K562 (cell line): ENCODE results near the gene PRPF38A. TPM values are rescaled to one million over a fixed set of nuclear protein-coding genes. Genes with fewer than 3 reads are reported as not detected.

Experiments
- AFF4 ChIP-seq: sonication (generic); formaldehyde crosslinking; IDR thresholded peaks from 2 replicates; pipeline ENCODE4 v1.8.0; 2023; ENCODE audit warnings: mild to moderate bottlenecking, missing genetic modification reagents
- ARID2 ChIP-seq: fragments of 450-650 bp; IDR thresholded peaks from 2 replicates; pipeline ENCODE4 v1.6.1; 2017; ENCODE audit warnings: antibody characterized with exemption, mild to moderate bottlenecking
- CBFB ChIP-seq: sonication (generic); formaldehyde crosslinking; IDR thresholded peaks from 2 replicates; pipeline ENCODE4 v1.4.0; 2020; ENCODE audit warnings: mild to moderate bottlenecking, missing genetic modification reagents
- DMBX1 ChIP-seq: fragments of 250-450 bp; sonication (Bioruptor Pico); IDR thresholded peaks from 2 replicates; pipeline ENCODE4 v1.8.0; 2022; ENCODE audit warnings: inconsistent platforms, mild to moderate bottlenecking, moderate library complexity, borderline replicate concordance
- ELF4 ChIP-seq: fragments of 450-650 bp; formaldehyde crosslinking; IDR thresholded peaks from 2 replicates; pipeline ENCODE4 v1.4.0; 2022; ENCODE audit warnings: missing genetic modification characterization
- FOXA1 ChIP-seq: fragments of 450-650 bp; IDR thresholded peaks from 2 replicates; pipeline ENCODE4 v1.6.1; 2016; ENCODE audit warnings: mild to moderate bottlenecking, borderline replicate concordance
- L3MBTL2 ChIP-seq: fragments of 450-650 bp; IDR thresholded peaks from 2 replicates; pipeline ENCODE4 v1.6.1; 2016; ENCODE audit warnings: mild to moderate bottlenecking, moderate library complexity
- MBD1 ChIP-seq: fragments of 250-450 bp; sonication (Bioruptor Pico); IDR thresholded peaks from 2 replicates; pipeline ENCODE4 v1.8.0; 2022; ENCODE audit warnings: inconsistent platforms
- MEIS2 ChIP-seq: fragments of 450-650 bp; IDR thresholded peaks from 2 replicates; pipeline ENCODE4 v1.6.1; 2014; ENCODE audit warnings: mild to moderate bottlenecking; ENCODE audit not compliant: partially characterized antibody
- POLR3A ChIP-seq: IDR thresholded peaks from 2 replicates; pipeline ENCODE4 v1.6.1; 2011; ENCODE audit warnings: borderline replicate concordance, mild to moderate bottlenecking, moderate library complexity; ENCODE audit not compliant: insufficient read length, insufficient read depth; ENCODE audit errors: extremely low read depth
- POU5F1 ChIP-seq: fragments of 150-350 bp; IDR thresholded peaks from 2 replicates; pipeline ENCODE4 v1.6.1; 2014; ENCODE audit warnings: borderline replicate concordance, low read length, low read depth, mild to moderate bottlenecking; ENCODE audit not compliant: partially characterized antibody
- RBM15 ChIP-seq: fragments of 200-400 bp; formaldehyde crosslinking; IDR thresholded peaks from 2 replicates; pipeline ENCODE4 v1.6.1; 2018; ENCODE audit warnings: mild to moderate bottlenecking, low read length, moderate library complexity; ENCODE audit not compliant: insufficient read depth
- SAP30 ChIP-seq: fragments of 200-600 bp; sonication (generic); IDR thresholded peaks from 2 replicates; pipeline ENCODE4 v1.6.1; 2012; ENCODE audit warnings: borderline replicate concordance, low read depth, mild to moderate bottlenecking, moderate library complexity, low read length, control low read depth, inconsistent platforms; ENCODE audit not compliant: insufficient read depth, poor library complexity, severe bottlenecking
- SMAD4 ChIP-seq: fragments of 250-450 bp; sonication (Bioruptor Pico); conservative IDR thresholded peaks from 2 replicates; pipeline ENCODE4 v1.8.0; 2021; ENCODE audit warnings: inconsistent platforms, mild to moderate bottlenecking, moderate library complexity
- SUPT5H ChIP-seq: fragments of 450-650 bp; IDR thresholded peaks from 2 replicates; pipeline ENCODE4 v1.6.1; 2016
- TOE1 ChIP-seq, 2 experiments: fragments of 450-650 bp in 1 of 2; sonication (generic) in 1 of 2; formaldehyde crosslinking in 1 of 2; IDR thresholded peaks; 2 replicates each; pipeline versions ENCODE4 v1.7.1 to v1.8.0; 2016 to 2022; ENCODE audit warnings: borderline replicate concordance in 2 of 2, mild to moderate bottlenecking in 2 of 2, antibody characterized with exemption in 1 of 2, inconsistent platforms in 1 of 2, low read depth in 1 of 2, missing genetic modification reagents in 1 of 2, moderate library complexity in 1 of 2
- XRCC5 ChIP-seq: fragments of 200-400 bp; formaldehyde crosslinking; IDR thresholded peaks from 2 replicates; pipeline ENCODE4 v1.6.1; 2017; ENCODE audit warnings: low read depth, mild to moderate bottlenecking, low read length
- ZNF175 ChIP-seq: fragments of 200-800 bp; sonication (Bioruptor generic); IDR thresholded peaks from 2 replicates; pipeline ENCODE4 v1.6.1; 2016; ENCODE audit warnings: low read depth, mild to moderate bottlenecking, missing genetic modification characterization, missing compliant biosample characterization
- ZNF280B ChIP-seq: fragments of 250-450 bp; sonication (Bioruptor Pico); IDR thresholded peaks from 2 replicates; pipeline ENCODE4 v1.5.1; 2021; ENCODE audit warnings: mild to moderate bottlenecking
- ZNF764 ChIP-seq: fragments of 250-450 bp; sonication (Bioruptor Pico); IDR thresholded peaks from 2 replicates; pipeline ENCODE4 v1.4.0; 2020; ENCODE audit warnings: low read depth, mild to moderate bottlenecking, moderate library complexity
- polyA plus RNA-seq, 8 experiments: library from polyadenylated mRNA; depleted of rRNA in 4 of 8; stranded (reverse) in 5 of 8; unstranded in 3 of 8; fragments of >200 nt; fragmentation: Nextera tagmentation in 2 of 8; fragmentation: Illumina TruSeq in 1 of 8; extraction: Ambion mirVana in 2 of 8; extraction: Trizol in 1 of 8; gene quantifications; 2 replicates each; pipeline versions ENCODE4 v1.2.1 to v1.2.3, GENCODE V29; 2011 to 2014; ENCODE audit warnings: inconsistent platforms in 1 of 8, missing spikeins in 1 of 8
- total RNA-seq, 7 experiments: library from RNA; depleted of rRNA in 6 of 7; stranded (reverse); fragments of >200 nt in 6 of 7; fragmentation: Illumina TruSeq in 2 of 7; extraction: Trizol in 2 of 7; gene quantifications; 2 replicates each; pipeline versions ENCODE4 v1.2.1 to v1.2.3, GENCODE V29; 2011 to 2021; ENCODE audit warnings: low replicate concordance in 1 of 7

PRPF38A gene
- total and polyA plus RNA-seq, 9 of the 15 experiments (the other 6 are each of a cell fraction or from before 2014, with no cell fraction given), result 53.6 to 198 (median 89.2) TPM

- no peak for TF ChIP-seq DMBX1 (CRISPR knock-in tag)
- TF ChIP-seq ELF4, result no peak
- TF ChIP-seq XRCC5, result no peak
- TF ChIP-seq POU5F1, result no peak
- no peak for TF ChIP-seq SAP30
- TF ChIP-seq AFF4 (CRISPR knock-in tag), result no peak
- TF ChIP-seq FOXA1, result no peak
- no peak for TF ChIP-seq ZNF764
- TF ChIP-seq SUPT5H, result no peak
- no peak for TF ChIP-seq RBM15
- 0 out of 2 replicates have a peak, but pooled peaks have one; percentile 0 for TF ChIP-seq ZNF175
- no peak for TF ChIP-seq L3MBTL2
- TF ChIP-seq ZNF280B (CRISPR knock-in tag), result no peak
- TF ChIP-seq TOE1 (IDR thresholded peaks at IDR 0.05; ENCODE audit: borderline replicate concordance), result peak; percentile 21; the same call in 1 of the 2 replicates
- no peak for TF ChIP-seq TOE1 (CRISPR knock-in tag; IDR thresholded peaks at IDR 0.05; ENCODE audit: borderline replicate concordance, low read depth)
- no peak for TF ChIP-seq MBD1 (CRISPR knock-in tag)
- TF ChIP-seq SMAD4, result 0 out of 2 replicates have a peak, but pooled peaks have one; percentile 3
- no peak for TF ChIP-seq ARID2
- TF ChIP-seq MEIS2, result peak; percentile 8
- 0 out of 2 replicates have a peak, but pooled peaks have one; percentile 10 for TF ChIP-seq CBFB (CRISPR knock-in tag)
- TF ChIP-seq POLR3A, result no peak
Measured at GRCh38 chr1:52404975-52405338, 555 bp downstream of the PRPF38A start (continued).
